ENCODE results near the gene PTPN20.

Gene PTPN20

GRCh38 chr10:47025540-47026300 is 114.5 kb downstream of the PTPN20 start:
- Histone ChIP-seq H3K4me2 (ENCODE audit: low read length) (no peak overlapping the region), H3K79me2 (ENCODE audit: control insufficient read depth, low read length) (no peaks in the 10 kb centered on the region), H3K4me1 (ENCODE audit: control insufficient read depth, low read length) (no peaks in the 10 kb centered on the region), H3K27ac (ENCODE audit: low read depth, low read length) (no peak overlapping the region), H4K20me1 (ENCODE audit: control insufficient read depth, insufficient read depth, low read depth, low read length) (no peaks in the 10 kb centered on the region), H3F3A (ENCODE audit: control insufficient read depth, insufficient read depth) (no peaks in the 10 kb centered on the region), H3K27me3 (ENCODE audit: control insufficient read depth, low read length) (no peaks in the 10 kb centered on the region), H3K36me3 (ENCODE audit: control insufficient read depth, low read length) (no peaks in the 10 kb centered on the region), H3K9me2 (replicated peaks; ENCODE audit: control insufficient read depth, low read length) (no peaks in the 10 kb centered on the region), H3K4me3 (ENCODE audit: low read length) (no peak overlapping the region), H3K9me3 (ENCODE audit: control insufficient read depth, insufficient read depth, low read length) (no peaks in the 10 kb centered on the region)
- TF ChIP-seq CTCF (IDR thresholded peaks at IDR 0.05; ENCODE audit: low read depth, low read length, poor library complexity, severe bottlenecking) (no peak), EZH2phosphoT487 (IDR thresholded peaks at IDR 0.05; ENCODE audit: borderline replicate concordance, low read length) (no peak)

DNA sequence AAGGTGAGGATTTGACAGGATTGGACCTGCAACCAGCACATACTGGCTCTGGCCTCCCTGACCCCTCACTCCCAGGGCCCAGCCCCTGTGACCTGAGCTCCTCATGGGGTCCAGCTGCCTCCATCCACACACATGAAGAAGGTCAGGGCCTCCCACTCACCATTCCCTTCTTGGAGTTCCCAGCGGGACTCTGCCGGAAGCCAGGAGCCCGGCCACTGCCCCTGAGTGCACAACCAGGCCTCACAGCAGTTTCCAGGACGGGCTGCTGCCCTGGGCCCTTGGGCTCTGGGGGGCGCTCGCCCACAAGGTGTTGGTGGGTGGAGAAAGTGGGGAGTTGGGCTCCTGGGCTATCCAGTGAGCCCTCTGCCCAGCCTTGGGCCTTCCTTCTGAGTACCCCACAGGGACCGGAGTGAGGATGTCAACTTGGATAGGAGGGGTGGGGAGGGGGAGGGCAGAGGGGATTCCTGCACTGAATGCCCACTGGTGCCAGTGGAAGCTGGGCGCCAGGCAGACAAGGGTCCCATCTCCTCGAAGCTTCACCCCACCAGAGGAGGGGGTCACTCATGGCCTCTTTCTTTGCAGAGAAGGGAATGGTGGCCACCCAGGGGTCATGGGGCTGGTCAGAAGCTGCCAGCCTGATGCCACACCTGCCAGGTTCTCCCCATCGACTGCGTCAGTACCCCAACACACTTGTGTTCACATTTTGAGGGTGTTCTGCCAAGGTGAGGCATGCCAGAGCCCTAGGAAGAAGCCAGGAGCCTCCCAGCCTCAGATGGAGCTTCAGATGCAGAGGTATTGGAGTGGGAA is 115.3 kb downstream of the PTPN20 start:
- H3K9me2 ChIP-seq (replicated peaks; ENCODE audit: control insufficient read depth, low read length), result no peaks in the 10 kb centered on the region
- no peaks in the 10 kb centered on the region for H3K79me2 ChIP-seq (ENCODE audit: control insufficient read depth, low read length)
- no peak for TF ChIP-seq CTCF (IDR thresholded peaks at IDR 0.05; ENCODE audit: low read depth, low read length, poor library complexity, severe bottlenecking)
- no peak for TF ChIP-seq EZH2phosphoT487 (IDR thresholded peaks at IDR 0.05; ENCODE audit: borderline replicate concordance, low read length)
- H4K20me1 ChIP-seq (ENCODE audit: control insufficient read depth, insufficient read depth, low read depth, low read length), result no peaks in the 10 kb centered on the region
- no peak overlapping the region for H3K4me3 ChIP-seq (ENCODE audit: low read length)
- H3K9me3 ChIP-seq (ENCODE audit: control insufficient read depth, insufficient read depth, low read length), result no peaks in the 10 kb centered on the region
- H3K27me3 ChIP-seq (ENCODE audit: control insufficient read depth, low read length), result no peaks in the 10 kb centered on the region
- H3K4me2 ChIP-seq (ENCODE audit: low read length), result no peak overlapping the region
- no peak overlapping the region for H3K27ac ChIP-seq (ENCODE audit: low read depth, low read length)
- H3K36me3 ChIP-seq (ENCODE audit: control insufficient read depth, low read length), result no peaks in the 10 kb centered on the region
- H3K4me1 ChIP-seq (ENCODE audit: control insufficient read depth, low read length), result no peaks in the 10 kb centered on the region
- no peaks in the 10 kb centered on the region for H3F3A ChIP-seq (ENCODE audit: control insufficient read depth, insufficient read depth)

DNA sequence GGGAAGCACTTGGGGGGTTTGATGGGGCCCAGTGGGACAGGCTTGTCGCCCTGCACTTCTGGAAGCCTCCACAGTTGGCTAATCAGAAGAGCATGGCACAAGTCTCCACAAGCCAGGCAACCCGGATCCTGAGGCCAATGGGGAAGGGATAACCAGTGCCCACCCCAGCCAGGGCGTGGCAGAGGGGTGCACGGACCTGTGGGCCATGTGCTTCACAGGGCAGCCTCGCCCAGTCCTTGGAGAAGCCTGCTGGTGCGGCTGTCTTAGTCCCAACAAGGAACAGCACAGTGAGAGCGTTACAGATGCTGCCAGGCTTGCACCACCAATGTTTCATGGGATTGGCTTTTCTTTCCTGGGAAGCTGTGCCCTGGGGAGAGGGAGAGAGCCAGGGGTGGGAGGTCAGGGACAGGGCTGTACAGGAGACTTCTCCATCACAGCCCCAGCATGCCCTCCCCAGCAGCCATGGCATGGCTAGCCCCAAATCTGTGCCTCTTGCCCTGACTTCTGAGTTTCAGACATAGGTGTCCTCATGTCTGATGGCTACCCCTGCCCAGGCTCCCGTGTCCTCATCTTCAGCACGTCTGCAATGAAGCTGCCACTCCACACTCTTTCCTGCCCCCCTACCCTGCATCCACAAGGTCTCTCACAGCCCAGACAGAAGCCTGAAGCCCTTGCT is 116.0 kb downstream of the PTPN20 start:
- Histone ChIP-seq H3K27ac (ENCODE audit: low read depth, low read length) (no peak overlapping the region), H3K9me3 (ENCODE audit: control insufficient read depth, insufficient read depth, low read length) (no peaks in the 10 kb centered on the region), H3K27me3 (ENCODE audit: control insufficient read depth, low read length) (no peaks in the 10 kb centered on the region), H4K20me1 (ENCODE audit: control insufficient read depth, insufficient read depth, low read depth, low read length) (no peaks in the 10 kb centered on the region), H3K79me2 (ENCODE audit: control insufficient read depth, low read length) (no peaks in the 10 kb centered on the region), H3K36me3 (ENCODE audit: control insufficient read depth, low read length) (no peaks in the 10 kb centered on the region), H3K4me2 (ENCODE audit: low read length) (no peak overlapping the region), H3K9me2 (replicated peaks; ENCODE audit: control insufficient read depth, low read length) (no peaks in the 10 kb centered on the region), H3K4me1 (ENCODE audit: control insufficient read depth, low read length) (no peaks in the 10 kb centered on the region), H3F3A (ENCODE audit: control insufficient read depth, insufficient read depth) (no peaks in the 10 kb centered on the region), H3K4me3 (ENCODE audit: low read length) (no peak overlapping the region)
- no peak for TF ChIP-seq CTCF (IDR thresholded peaks at IDR 0.05; ENCODE audit: low read depth, low read length, poor library complexity, severe bottlenecking)
- no peak for TF ChIP-seq EZH2phosphoT487 (IDR thresholded peaks at IDR 0.05; ENCODE audit: borderline replicate concordance, low read length)
